ENCODE measurements around the gene PTCD2.
"Not testable (repeated sequence)": the region's sequence is repeated elsewhere in the genome, so short reads cannot be mapped to it uniquely, and the experiment has no call there.

PTCD2 gene

GRCh38 chr5:72380492-72381274 is 60.5 kb downstream of the PTCD2 start:
- DNase-seq (ENCODE audit: low spot score): peak; percentile 23

GRCh38 chr5:72383280-72383679 is 63.1 kb downstream of the PTCD2 start:
- peak; percentile 51 for DNase-seq (ENCODE audit: low spot score)

GRCh38 chr5:72383726-72384125 is 63.6 kb downstream of the PTCD2 start:
- DNase-seq (ENCODE audit: low spot score): peak; percentile 21

- no peak for DNase-seq (ENCODE audit: low spot score)
These were observed 66.5 kb downstream of the PTCD2 start for GRCh38 chr5:72386639-72387038.

- peak; percentile 78 for DNase-seq (ENCODE audit: low spot score)
These were observed 67.8 kb downstream of the PTCD2 start for GRCh38 chr5:72387985-72388384.

- DNase-seq (ENCODE audit: low spot score): no peak
These were observed 68.5 kb downstream of the PTCD2 start for GRCh38 chr5:72388646-72389045.

GRCh38 chr5:72390836-72391235 is 70.7 kb downstream of the PTCD2 start:
- DNase-seq (ENCODE audit: low spot score): no peak

- DNase-seq (ENCODE audit: low spot score): peak; percentile 39
These were observed 72.2 kb downstream of the PTCD2 start for GRCh38 chr5:72392326-72392733.

- no peak for DNase-seq (ENCODE audit: low spot score)
These were observed 72.9 kb downstream of the PTCD2 start for GRCh38 chr5:72393052-72393451.

GRCh38 chr5:72394688-72395087 is 74.5 kb downstream of the PTCD2 start:
- DNase-seq (ENCODE audit: low spot score): no peak

GRCh38 chr5:72397836-72398235 is 77.7 kb downstream of the PTCD2 start:
- no peak for DNase-seq (ENCODE audit: low spot score)

- no peak for DNase-seq (ENCODE audit: low spot score)
These were observed 80.8 kb downstream of the PTCD2 start for GRCh38 chr5:72400950-72401349.

- peak; percentile 35 for DNase-seq (ENCODE audit: low spot score)
These were observed 82.3 kb downstream of the PTCD2 start for GRCh38 chr5:72402381-72402890.

GRCh38 chr5:72402959-72403628 is 82.9 kb downstream of the PTCD2 start:
- no peak for DNase-seq (ENCODE audit: low spot score)

GRCh38 chr5:72404771-72405170 is 84.6 kb downstream of the PTCD2 start:
- DNase-seq (ENCODE audit: low spot score): not testable (repeated sequence)

- DNase-seq (ENCODE audit: low spot score): no peak
These were observed 86.9 kb downstream of the PTCD2 start for GRCh38 chr5:72407078-72407477.

GRCh38 chr5:72407541-72407940 is 87.4 kb downstream of the PTCD2 start:
- no peak for DNase-seq (ENCODE audit: low spot score)

- no peak for DNase-seq (ENCODE audit: low spot score)
These were observed 88.0 kb downstream of the PTCD2 start for GRCh38 chr5:72408127-72408526.

GRCh38 chr5:72408603-72409002 is 88.4 kb downstream of the PTCD2 start:
- peak; percentile 19 for DNase-seq (ENCODE audit: low spot score)

- no peak for DNase-seq (ENCODE audit: low spot score)
These were observed 90.6 kb downstream of the PTCD2 start for GRCh38 chr5:72410688-72411295.

- DNase-seq (ENCODE audit: low spot score): peak; percentile 64
These were observed 92.3 kb downstream of the PTCD2 start for GRCh38 chr5:72412283-72413055.

Data from GM03348 (cell line).